ENCODE measurements around the gene PPM1H.

- no peak for TF ChIP-seq CTCF (IDR thresholded peaks at IDR 0.05)
- no peak for TF ChIP-seq POLR2A (IDR thresholded peaks at IDR 0.05)
Observed at GRCh38 chr12:62803756-62804155, 131.2 kb downstream of the PPM1H start.
